GM18511 (cell line): Measurements from ENCODE around the gene KIAA0930.
"Not testable (repeated sequence)": the region's sequence is repeated elsewhere in the genome, so short reads cannot be mapped to it uniquely, and the experiment has no call there.

Experiments used
- ATAC-seq: cut with Tn5 transposase; IDR thresholded peaks from one replicate; pipeline ENCODE4 v1.9.1; 2021; ENCODE audit warnings: mild to moderate bottlenecking, moderate library complexity; ENCODE audit not compliant: unreplicated experiment

Gene KIAA0930

GRCh38 chr22:45263463-45264269, 23.0 kb upstream of the KIAA0930 start:
- peak; percentile 85 for ATAC-seq

GRCh38 chr22:45262931-45263462, 22.3 kb upstream of the KIAA0930 start:
- ATAC-seq, result peak; percentile 43

GRCh38 chr22:45262195-45262930, 21.7 kb upstream of the KIAA0930 start:
- no peak for ATAC-seq

- no peak for ATAC-seq
Observed at GRCh38 chr22:45261407-45262088, 20.9 kb upstream of the KIAA0930 start.

GRCh38 chr22:45260395-45260759, 19.7 kb upstream of the KIAA0930 start:
- ATAC-seq, result not testable (repeated sequence)

- ATAC-seq, result no peak
Observed at GRCh38 chr22:45259754-45260394, 19.2 kb upstream of the KIAA0930 start.

GRCh38 chr22:45257941-45258340, 17.2 kb upstream of the KIAA0930 start:
- ATAC-seq, result not testable (repeated sequence)

GRCh38 chr22:45254789-45255278, 14.1 kb upstream of the KIAA0930 start:
- ATAC-seq, result no peak

- ATAC-seq, result no peak
Observed at GRCh38 chr22:45254388-45254787, 13.7 kb upstream of the KIAA0930 start.

GRCh38 chr22:45253039-45253641, 12.4 kb upstream of the KIAA0930 start:
- ATAC-seq, result no peak

- no peak for ATAC-seq
Observed at GRCh38 chr22:45251825-45252224, 11.1 kb upstream of the KIAA0930 start.

- ATAC-seq, result peak; percentile 65
Observed at GRCh38 chr22:45248832-45249561, 8.3 kb upstream of the KIAA0930 start.

- no peak for ATAC-seq
Observed at GRCh38 chr22:45246060-45246985, 5.6 kb upstream of the KIAA0930 start.

- ATAC-seq, result no peak
Observed at GRCh38 chr22:45244916-45245315, 4.2 kb upstream of the KIAA0930 start.

GRCh38 chr22:45242778-45243191, 2.1 kb upstream of the KIAA0930 start:
- ATAC-seq, result no peak

- ATAC-seq, result peak; percentile 17
Observed at GRCh38 chr22:45240104-45240809, 437 bp downstream of the KIAA0930 start.

- no peak for ATAC-seq
Observed at GRCh38 chr22:45239681-45240051, 1.0 kb downstream of the KIAA0930 start.
